Testis (tissue), 3 donors: Measurements from ENCODE around the gene MATN1. TPM values are rescaled to one million over a fixed set of nuclear protein-coding genes. Genes with fewer than 3 reads are reported as not detected.

Experiments
- DNase-seq: peaks from one replicate; pipeline ENCODE4 v3.0.0-alpha.2; 2019
- H3K27ac ChIP-seq, 2 donors: fragments of 200-600 bp; sonication (generic); one replicate each; pipeline ENCODE4 v1.5.1; 2019
- H3K27me3 ChIP-seq: fragments of 200-600 bp; sonication (generic); one replicate; pipeline ENCODE4 v1.5.1; 2019
- H3K36me3 ChIP-seq: fragments of 200-600 bp; sonication (generic); one replicate; pipeline ENCODE4 v1.5.1; 2017; ENCODE audit warnings: low read depth; ENCODE audit errors: missing control alignments
- H3K4me1 ChIP-seq: fragments of 200-600 bp; sonication (generic); one replicate; pipeline ENCODE4 v1.5.1; 2019
- H3K4me3 ChIP-seq, 2 donors: fragments of 200-600 bp; sonication (generic); one replicate each; pipeline ENCODE4 v1.5.1; 2017 to 2019
- H3K9me3 ChIP-seq: fragments of 200-600 bp; sonication (generic); one replicate; pipeline ENCODE4 v1.5.1; 2017
- POLR2A ChIP-seq: fragments of 450-650 bp; IDR thresholded peaks from one replicate; pipeline ENCODE4 v1.6.1; 2017; ENCODE audit warnings: antibody characterized with exemption, mild to moderate bottlenecking, moderate library complexity
- WGBS, 2 donors: methylation state at CpG; one replicate each; pipeline ENCODE4 v1.1.5; 2018; 5-methylcytosine and 5-hydroxymethylcytosine counted together
- intact Hi-C: fragments of 100-400 bp; cut with DNase I; formaldehyde crosslinking; loops from one replicate; pipeline ENCODE4 v1.15.1; 2023; ENCODE audit warnings: low total_unique reads
- polyA plus RNA-seq: library from polyadenylated mRNA; stranded (reverse); fragments of 350-450 nt; fragmentation: Illumina TruSeq; extraction: RNeasy Lipid Tissue Mini Kit (QIAGEN cat#74804); gene quantifications from one replicate; pipeline ENCODE4 v1.2.3, GENCODE V29; 2014; ENCODE audit warnings: low read depth, low replicate concordance; ENCODE audit not compliant: insufficient read depth
- total RNA-seq, 2 donors: library from RNA; depleted of rRNA; stranded (reverse); fragments of >200 nt; gene quantifications; one replicate each; pipeline ENCODE4 v1.2.3, GENCODE V29; 2016
- TF ChIP-seq, protein P1 (sequence below), 3 experiments: fragments of 450-650 bp in 2 of 3; fragments of 200-600 bp in 1 of 3; sonication (generic) in 1 of 3; IDR thresholded peaks; one replicate each; pipeline ENCODE4 v1.5.1; 2016 to 2019; ENCODE audit warnings: antibody characterized with exemption in 3 of 3, mild to moderate bottlenecking in 2 of 3, moderate library complexity in 1 of 3

Gene MATN1
- total and polyA plus RNA-seq, 3 donors from 2014 or later, result 0.32 to 0.62 (median 0.55) TPM

GRCh38 chr1:30695439-30695841 is 27.9 kb downstream of the MATN1 start:
- no peak for DNase-seq
- no peaks in the 10 kb centered on the region for H3K4me1 ChIP-seq
- H3K9me3 ChIP-seq, result no peaks in the 10 kb centered on the region
- TF ChIP-seq POLR2A, result no peak
- TF ChIP-seq, protein P1, sequence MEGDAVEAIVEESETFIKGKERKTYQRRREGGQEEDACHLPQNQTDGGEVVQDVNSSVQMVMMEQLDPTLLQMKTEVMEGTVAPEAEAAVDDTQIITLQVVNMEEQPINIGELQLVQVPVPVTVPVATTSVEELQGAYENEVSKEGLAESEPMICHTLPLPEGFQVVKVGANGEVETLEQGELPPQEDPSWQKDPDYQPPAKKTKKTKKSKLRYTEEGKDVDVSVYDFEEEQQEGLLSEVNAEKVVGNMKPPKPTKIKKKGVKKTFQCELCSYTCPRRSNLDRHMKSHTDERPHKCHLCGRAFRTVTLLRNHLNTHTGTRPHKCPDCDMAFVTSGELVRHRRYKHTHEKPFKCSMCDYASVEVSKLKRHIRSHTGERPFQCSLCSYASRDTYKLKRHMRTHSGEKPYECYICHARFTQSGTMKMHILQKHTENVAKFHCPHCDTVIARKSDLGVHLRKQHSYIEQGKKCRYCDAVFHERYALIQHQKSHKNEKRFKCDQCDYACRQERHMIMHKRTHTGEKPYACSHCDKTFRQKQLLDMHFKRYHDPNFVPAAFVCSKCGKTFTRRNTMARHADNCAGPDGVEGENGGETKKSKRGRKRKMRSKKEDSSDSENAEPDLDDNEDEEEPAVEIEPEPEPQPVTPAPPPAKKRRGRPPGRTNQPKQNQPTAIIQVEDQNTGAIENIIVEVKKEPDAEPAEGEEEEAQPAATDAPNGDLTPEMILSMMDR (IDR thresholded peaks at IDR 0.05), result no peak
- 48 to 54% methylated on average over 6 of the region's 6 CpGs for WGBS, 2 donors
- no peak overlapping the region for H3K4me3 ChIP-seq
- no peak overlapping the region for H3K27ac ChIP-seq
- intact Hi-C loops, result no loop called here
- H3K36me3 ChIP-seq, result no peaks in the 10 kb centered on the region
- no peaks in the 10 kb centered on the region for H3K27me3 ChIP-seq

DNA sequence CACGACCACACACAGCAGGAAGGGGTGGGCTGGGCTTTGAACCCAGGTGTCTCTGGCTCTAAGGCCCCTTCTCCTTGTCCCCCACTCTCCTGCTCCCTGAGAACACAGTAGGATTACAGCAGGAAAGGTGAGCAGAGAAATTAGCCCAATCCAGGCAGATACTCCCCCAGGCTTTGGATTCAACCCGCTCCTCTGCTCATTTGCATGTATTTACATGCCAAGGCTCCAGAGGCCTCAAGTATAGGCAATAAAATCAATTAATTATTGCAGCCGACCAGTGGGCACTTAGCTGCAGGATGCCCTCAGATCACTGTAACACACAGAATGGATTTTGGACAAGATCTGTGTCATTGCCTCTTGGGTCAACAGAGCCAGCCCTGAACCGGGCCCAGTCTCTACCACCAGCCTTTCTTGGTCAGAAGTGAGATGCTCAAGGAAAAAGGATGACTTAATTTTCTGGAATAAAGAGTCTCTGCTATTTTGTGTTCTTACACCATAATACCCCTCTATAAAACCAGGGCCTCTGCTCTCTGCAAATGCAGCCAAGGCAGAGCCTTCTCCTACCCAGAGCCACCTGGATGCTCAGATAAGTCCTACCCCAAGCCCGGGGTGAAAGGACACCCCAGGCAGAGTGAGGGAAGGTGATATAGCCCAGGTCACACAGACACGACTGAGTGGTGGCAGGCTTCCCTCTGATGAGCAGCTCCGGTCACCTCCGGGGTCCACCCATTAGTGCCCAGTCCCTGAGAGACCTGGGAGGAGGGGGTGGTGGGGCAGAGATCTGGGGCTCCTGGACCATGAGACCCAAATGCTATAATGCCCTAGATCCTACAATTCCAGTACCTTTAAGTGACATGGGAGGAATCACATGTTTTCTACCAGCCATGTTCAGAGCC is 28.9 kb downstream of the MATN1 start:
- H3K4me1 ChIP-seq, result no peaks in the 10 kb centered on the region
- H3K27ac ChIP-seq, result no peak overlapping the region
- DNase-seq, result no peak
- H3K27me3 ChIP-seq, result no peaks in the 10 kb centered on the region
- 85 to 86% methylated on average over 8 of the region's 8 CpGs for WGBS, 2 donors
- H3K9me3 ChIP-seq, result no peaks in the 10 kb centered on the region
- intact Hi-C loops, result no loop called here
- H3K36me3 ChIP-seq, result no peaks in the 10 kb centered on the region
- no peak overlapping the region for H3K4me3 ChIP-seq
- TF ChIP-seq POLR2A, result no peak

DNA sequence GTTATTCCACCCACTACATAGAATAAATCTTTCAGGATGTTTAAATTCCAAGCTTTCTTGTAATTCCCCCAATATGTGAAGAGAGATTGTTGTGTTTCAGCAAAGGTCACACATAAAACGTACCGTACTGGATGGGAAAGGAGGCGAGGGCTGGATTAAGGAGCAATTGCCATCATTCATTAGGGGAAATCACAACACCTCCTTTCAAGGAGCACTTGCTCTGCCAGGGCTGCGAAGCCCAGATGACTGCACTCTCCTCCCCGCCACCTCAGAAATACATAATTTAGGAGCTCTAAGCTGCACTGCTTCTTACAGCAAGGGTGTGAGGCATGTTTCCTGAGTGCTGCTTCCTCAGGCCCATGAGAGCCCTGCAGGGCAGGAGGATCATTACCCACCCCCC is 29.6 kb downstream of the MATN1 start:
- TF ChIP-seq, protein P1 (IDR thresholded peaks at IDR 0.05), result no peak
- TF ChIP-seq POLR2A, result no peak
- Histone ChIP-seq H3K9me3 (no peaks in the 10 kb centered on the region), H3K27ac (no peak overlapping the region), H3K4me1 (no peaks in the 10 kb centered on the region), H3K36me3 (no peaks in the 10 kb centered on the region), H3K27me3 (no peaks in the 10 kb centered on the region), H3K4me3 (no peak overlapping the region)
- DNase-seq, result no peak
- 69% methylated on average over 5 of the region's 5 CpGs for WGBS, 2 donors
- intact Hi-C loops, result no loop called here

GRCh38 chr1:30693366-30693765 is 30.0 kb downstream of the MATN1 start:
- Histone ChIP-seq H3K9me3 (no peaks in the 10 kb centered on the region), H3K27ac (no peak overlapping the region), H3K4me3 (no peak overlapping the region), H3K36me3 (no peaks in the 10 kb centered on the region), H3K4me1 (no peaks in the 10 kb centered on the region), H3K27me3 (no peaks in the 10 kb centered on the region)
- TF ChIP-seq POLR2A, result no peak
- TF ChIP-seq, protein P1 (IDR thresholded peaks at IDR 0.05), result no peak
- no peak for DNase-seq
- WGBS, 2 donors, result 83 to 94% methylated on average over 3 of the region's 3 CpGs
- intact Hi-C loops, result no loop called here

GRCh38 chr1:30692948-30693301 is 30.5 kb downstream of the MATN1 start:
- DNase-seq, result no peak
- no peak overlapping the region for H3K27ac ChIP-seq
- H3K4me3 ChIP-seq, result no peak overlapping the region
- no peaks in the 10 kb centered on the region for H3K4me1 ChIP-seq
- no peaks in the 10 kb centered on the region for H3K27me3 ChIP-seq
- H3K36me3 ChIP-seq, result no peaks in the 10 kb centered on the region
- TF ChIP-seq, protein P1 (IDR thresholded peaks at IDR 0.05), result no peak
- TF ChIP-seq POLR2A, result no peak
- intact Hi-C loops, result no loop called here
- H3K9me3 ChIP-seq, result no peaks in the 10 kb centered on the region
- 66 to 77% methylated on average over 7 of the region's 7 CpGs for WGBS, 2 donors
